Measurements from ENCODE around the gene VDR. TPM values are rescaled to one million over a fixed set of nuclear protein-coding genes. Genes with fewer than 3 reads are reported as not detected.
A peak's percentile ranks its signal among the peaks of the same experiment; 100 is the strongest.

The VDR gene
- total and polyA plus RNA-seq, 2 experiments from 2014 or later = 3.2 to 4.9 TPM

GRCh38 chr12:47797441-47797840 lies 107.4 kb downstream of the VDR start:
- peaks cover 27% of the 10 kb centered on the region for H4K20me1 ChIP-seq (ENCODE audit: insufficient read depth, poor library complexity, severe bottlenecking)
- H3K4me3 ChIP-seq = no peak overlapping the region
- H3K36me3 ChIP-seq (replicated peaks; ENCODE audit: insufficient read depth, low read depth) = no peaks in the 10 kb centered on the region
- H3K27me3 ChIP-seq = no peaks in the 10 kb centered on the region
- no peak for DNase-seq (ENCODE audit: low spot score)
- no peak overlapping the region for H3K27ac ChIP-seq
- TF ChIP-seq CTCF (IDR thresholded peaks at IDR 0.05; ENCODE audit: poor library complexity) (peak; percentile 24), EZH2 (IDR thresholded peaks at IDR 0.05; ENCODE audit: borderline replicate concordance) (no peak)
- peaks cover 26% of the 10 kb centered on the region for H3K79me2 ChIP-seq
- no peak overlapping the region for H3K4me2 ChIP-seq
- no peak overlapping the region for H2AFZ ChIP-seq
- no peaks in the 10 kb centered on the region for H3K9me3 ChIP-seq (ENCODE audit: low read depth)
- 91% methylated on average over 10 of the region's 10 CpGs for WGBS (ENCODE audit: low lambda C conversion rate, missing lambda C conversion rate)
- H3K9me2 ChIP-seq (replicated peaks; ENCODE audit: insufficient read depth) = no peaks in the 10 kb centered on the region
- H3K4me1 ChIP-seq (ENCODE audit: insufficient read depth) = no peaks in the 10 kb centered on the region

- no peak overlapping the region for H3K27ac ChIP-seq
- H2AFZ ChIP-seq = no peak overlapping the region
- no peaks in the 10 kb centered on the region for H3K36me3 ChIP-seq (replicated peaks; ENCODE audit: insufficient read depth, low read depth)
- peaks cover 20% of the 10 kb centered on the region for H4K20me1 ChIP-seq (ENCODE audit: insufficient read depth, poor library complexity, severe bottlenecking)
- peaks cover 10% of the 10 kb centered on the region for H3K79me2 ChIP-seq
- no peaks in the 10 kb centered on the region for H3K9me2 ChIP-seq (replicated peaks; ENCODE audit: insufficient read depth)
- no peaks in the 10 kb centered on the region for H3K9me3 ChIP-seq (ENCODE audit: low read depth)
- no peaks in the 10 kb centered on the region for H3K27me3 ChIP-seq
- no peak overlapping the region for H3K4me3 ChIP-seq
- 94% methylated on average over 20 of the region's 22 CpGs for WGBS (ENCODE audit: low lambda C conversion rate, missing lambda C conversion rate)
- DNase-seq (ENCODE audit: low spot score) = no peak
- H3K4me2 ChIP-seq = no peak overlapping the region
- TF ChIP-seq EZH2 (IDR thresholded peaks at IDR 0.05; ENCODE audit: borderline replicate concordance) (no peak), CTCF (IDR thresholded peaks at IDR 0.05; ENCODE audit: poor library complexity) (no peak), EZH2phosphoT487 (IDR thresholded peaks at IDR 0.05; ENCODE audit: low read depth, severe bottlenecking, unreplicated experiment) (no peak)
- no peaks in the 10 kb centered on the region for H3K4me1 ChIP-seq (ENCODE audit: insufficient read depth)
These were observed 108.9 kb downstream of the VDR start for GRCh38 chr12:47795814-47796411.

GRCh38 chr12:47795121-47795813 lies 109.5 kb downstream of the VDR start:
- Histone ChIP-seq H3K36me3 (replicated peaks; ENCODE audit: insufficient read depth, low read depth) (no peaks in the 10 kb centered on the region), H2AFZ (no peak overlapping the region), H3K4me2 (no peak overlapping the region), H4K20me1 (ENCODE audit: insufficient read depth, poor library complexity, severe bottlenecking) (peaks cover 14% of the 10 kb centered on the region), H3K79me2 (peaks cover 4% of the 10 kb centered on the region), H3K27me3 (no peaks in the 10 kb centered on the region), H3K9me2 (replicated peaks; ENCODE audit: insufficient read depth) (no peaks in the 10 kb centered on the region), H3K4me3 (no peak overlapping the region), H3K9me3 (ENCODE audit: low read depth) (no peaks in the 10 kb centered on the region), H3K27ac (no peak overlapping the region), H3K4me1 (ENCODE audit: insufficient read depth) (no peaks in the 10 kb centered on the region)
- no peak for DNase-seq (ENCODE audit: low spot score)
- WGBS (ENCODE audit: low lambda C conversion rate, missing lambda C conversion rate) = 96% methylated on average over 13 of the region's 21 CpGs
- TF ChIP-seq EZH2 (IDR thresholded peaks at IDR 0.05; ENCODE audit: borderline replicate concordance) = no peak
- TF ChIP-seq CTCF (IDR thresholded peaks at IDR 0.05; ENCODE audit: poor library complexity) = no peak
- TF ChIP-seq EZH2phosphoT487 (IDR thresholded peaks at IDR 0.05; ENCODE audit: low read depth, severe bottlenecking, unreplicated experiment) = no peak
